ENCODE data around the gene C5orf63. TPM values are rescaled to one million over a fixed set of nuclear protein-coding genes. Genes with fewer than 3 reads are reported as not detected.

Gene C5orf63
- total and polyA plus RNA-seq, 9 of the 15 experiments (the other 6 are each of a cell fraction or from before 2014, with no cell fraction given) = 1.8 to 24.6 (median 6.2) TPM

DNA sequence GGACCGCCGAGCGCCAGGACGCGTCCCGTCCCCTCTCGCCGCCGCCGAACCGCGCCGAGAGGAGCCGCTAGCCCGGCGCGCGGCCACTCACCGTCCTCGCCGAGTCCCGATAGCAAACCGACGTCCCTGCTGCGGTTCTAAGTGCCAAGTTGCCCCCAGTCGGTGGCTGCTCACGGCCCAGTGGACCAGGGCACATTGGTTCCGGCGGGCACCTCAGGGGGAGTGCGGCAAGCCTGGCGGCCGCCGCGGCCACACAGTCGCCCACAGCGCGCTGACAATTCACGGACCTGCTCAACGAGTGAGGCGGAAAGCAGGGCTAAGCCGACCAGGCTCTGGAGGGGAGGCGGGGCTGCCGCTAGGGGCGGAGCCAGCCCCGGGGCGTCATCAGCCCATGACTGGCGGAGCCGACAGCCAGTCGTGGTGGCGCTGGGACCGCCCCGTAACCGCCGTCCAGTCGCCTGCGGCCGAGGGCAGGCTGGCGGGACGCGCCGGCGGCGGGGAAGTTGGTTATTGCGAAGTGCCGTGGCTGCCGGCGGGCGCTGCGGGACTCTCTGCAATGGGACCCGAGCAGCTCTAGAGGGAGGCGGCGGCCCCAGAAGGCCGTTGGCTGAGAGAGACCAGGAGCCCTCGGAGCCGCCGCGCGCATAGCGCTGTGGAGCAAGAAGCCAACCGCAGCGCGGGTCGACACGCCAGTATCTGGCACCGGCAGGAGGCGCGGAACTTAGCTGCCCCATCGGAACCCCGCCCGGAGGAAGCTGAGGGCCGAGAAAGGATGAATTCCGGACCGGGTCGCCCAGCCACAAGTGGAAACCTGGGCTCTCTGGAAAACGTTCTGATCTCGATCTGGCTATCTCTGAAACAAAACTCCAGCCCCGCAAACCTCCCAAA, 42.8 kb downstream of the C5orf63 start, which contains the start of gene MARCHF3 (continued):
- TF ChIP-seq NEUROD1 (IDR thresholded peaks at IDR 0.05; ENCODE audit: borderline replicate concordance, low read depth, low read length, partially characterized antibody) = peak; percentile 75
- 0 out of 2 replicates have a peak, but pooled peaks have one; percentile 1 for TF ChIP-seq XRCC5 (IDR thresholded peaks at IDR 0.05; ENCODE audit: low read depth, low read length)
- TF ChIP-seq, protein P1, sequence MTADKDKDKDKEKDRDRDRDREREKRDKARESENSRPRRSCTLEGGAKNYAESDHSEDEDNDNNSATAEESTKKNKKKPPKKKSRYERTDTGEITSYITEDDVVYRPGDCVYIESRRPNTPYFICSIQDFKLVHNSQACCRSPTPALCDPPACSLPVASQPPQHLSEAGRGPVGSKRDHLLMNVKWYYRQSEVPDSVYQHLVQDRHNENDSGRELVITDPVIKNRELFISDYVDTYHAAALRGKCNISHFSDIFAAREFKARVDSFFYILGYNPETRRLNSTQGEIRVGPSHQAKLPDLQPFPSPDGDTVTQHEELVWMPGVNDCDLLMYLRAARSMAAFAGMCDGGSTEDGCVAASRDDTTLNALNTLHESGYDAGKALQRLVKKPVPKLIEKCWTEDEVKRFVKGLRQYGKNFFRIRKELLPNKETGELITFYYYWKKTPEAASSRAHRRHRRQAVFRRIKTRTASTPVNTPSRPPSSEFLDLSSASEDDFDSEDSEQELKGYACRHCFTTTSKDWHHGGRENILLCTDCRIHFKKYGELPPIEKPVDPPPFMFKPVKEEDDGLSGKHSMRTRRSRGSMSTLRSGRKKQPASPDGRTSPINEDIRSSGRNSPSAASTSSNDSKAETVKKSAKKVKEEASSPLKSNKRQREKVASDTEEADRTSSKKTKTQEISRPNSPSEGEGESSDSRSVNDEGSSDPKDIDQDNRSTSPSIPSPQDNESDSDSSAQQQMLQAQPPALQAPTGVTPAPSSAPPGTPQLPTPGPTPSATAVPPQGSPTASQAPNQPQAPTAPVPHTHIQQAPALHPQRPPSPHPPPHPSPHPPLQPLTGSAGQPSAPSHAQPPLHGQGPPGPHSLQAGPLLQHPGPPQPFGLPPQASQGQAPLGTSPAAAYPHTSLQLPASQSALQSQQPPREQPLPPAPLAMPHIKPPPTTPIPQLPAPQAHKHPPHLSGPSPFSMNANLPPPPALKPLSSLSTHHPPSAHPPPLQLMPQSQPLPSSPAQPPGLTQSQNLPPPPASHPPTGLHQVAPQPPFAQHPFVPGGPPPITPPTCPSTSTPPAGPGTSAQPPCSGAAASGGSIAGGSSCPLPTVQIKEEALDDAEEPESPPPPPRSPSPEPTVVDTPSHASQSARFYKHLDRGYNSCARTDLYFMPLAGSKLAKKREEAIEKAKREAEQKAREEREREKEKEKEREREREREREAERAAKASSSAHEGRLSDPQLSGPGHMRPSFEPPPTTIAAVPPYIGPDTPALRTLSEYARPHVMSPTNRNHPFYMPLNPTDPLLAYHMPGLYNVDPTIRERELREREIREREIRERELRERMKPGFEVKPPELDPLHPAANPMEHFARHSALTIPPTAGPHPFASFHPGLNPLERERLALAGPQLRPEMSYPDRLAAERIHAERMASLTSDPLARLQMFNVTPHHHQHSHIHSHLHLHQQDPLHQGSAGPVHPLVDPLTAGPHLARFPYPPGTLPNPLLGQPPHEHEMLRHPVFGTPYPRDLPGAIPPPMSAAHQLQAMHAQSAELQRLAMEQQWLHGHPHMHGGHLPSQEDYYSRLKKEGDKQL (CRISPR knock-in tag; IDR thresholded peaks at IDR 0.05; ENCODE audit: borderline replicate concordance) = no peak; the same call in none of the 2 replicates
- TF ChIP-seq, protein P2, sequence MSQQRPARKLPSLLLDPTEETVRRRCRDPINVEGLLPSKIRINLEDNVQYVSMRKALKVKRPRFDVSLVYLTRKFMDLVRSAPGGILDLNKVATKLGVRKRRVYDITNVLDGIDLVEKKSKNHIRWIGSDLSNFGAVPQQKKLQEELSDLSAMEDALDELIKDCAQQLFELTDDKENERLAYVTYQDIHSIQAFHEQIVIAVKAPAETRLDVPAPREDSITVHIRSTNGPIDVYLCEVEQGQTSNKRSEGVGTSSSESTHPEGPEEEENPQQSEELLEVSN (IDR thresholded peaks at IDR 0.05; ENCODE audit: borderline replicate concordance in 1 of 2, extremely low read depth in 1 of 2, insufficient read depth in 1 of 2, insufficient read length in 1 of 2, low read depth in 1 of 2, low read length in 1 of 2, poor library complexity in 1 of 2, severe bottlenecking in 1 of 2) = peak; percentile 83 to 97
- TF ChIP-seq FUS (optimal IDR thresholded peaks at IDR 0.05; ENCODE audit: low read depth, low read length) = peak; percentile 45
- peak; percentile 49; the same call in 1 of the 2 replicates for TF ChIP-seq TOE1 (IDR thresholded peaks at IDR 0.05; ENCODE audit: borderline replicate concordance)
- TF ChIP-seq TOE1 (CRISPR knock-in tag; IDR thresholded peaks at IDR 0.05; ENCODE audit: borderline replicate concordance, low read depth) = no peak
- no peak for TF ChIP-seq NCOA4 (IDR thresholded peaks at IDR 0.05; ENCODE audit: partially characterized antibody)
- TF ChIP-seq, protein P3, sequence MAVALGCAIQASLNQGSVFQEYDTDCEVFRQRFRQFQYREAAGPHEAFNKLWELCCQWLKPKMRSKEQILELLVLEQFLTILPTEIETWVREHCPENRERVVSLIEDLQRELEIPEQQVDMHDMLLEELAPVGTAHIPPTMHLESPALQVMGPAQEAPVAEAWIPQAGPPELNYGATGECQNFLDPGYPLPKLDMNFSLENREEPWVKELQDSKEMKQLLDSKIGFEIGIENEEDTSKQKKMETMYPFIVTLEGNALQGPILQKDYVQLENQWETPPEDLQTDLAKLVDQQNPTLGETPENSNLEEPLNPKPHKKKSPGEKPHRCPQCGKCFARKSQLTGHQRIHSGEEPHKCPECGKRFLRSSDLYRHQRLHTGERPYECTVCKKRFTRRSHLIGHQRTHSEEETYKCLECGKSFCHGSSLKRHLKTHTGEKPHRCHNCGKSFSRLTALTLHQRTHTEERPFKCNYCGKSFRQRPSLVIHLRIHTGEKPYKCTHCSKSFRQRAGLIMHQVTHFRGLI (CRISPR knock-in tag; IDR thresholded peaks at IDR 0.05) = no peak
- TF ChIP-seq FOXP1 (CRISPR knock-in tag; IDR thresholded peaks at IDR 0.05) = 0 out of 2 replicates have a peak, but pooled peaks have one; percentile 37
- TF ChIP-seq, protein P4, sequence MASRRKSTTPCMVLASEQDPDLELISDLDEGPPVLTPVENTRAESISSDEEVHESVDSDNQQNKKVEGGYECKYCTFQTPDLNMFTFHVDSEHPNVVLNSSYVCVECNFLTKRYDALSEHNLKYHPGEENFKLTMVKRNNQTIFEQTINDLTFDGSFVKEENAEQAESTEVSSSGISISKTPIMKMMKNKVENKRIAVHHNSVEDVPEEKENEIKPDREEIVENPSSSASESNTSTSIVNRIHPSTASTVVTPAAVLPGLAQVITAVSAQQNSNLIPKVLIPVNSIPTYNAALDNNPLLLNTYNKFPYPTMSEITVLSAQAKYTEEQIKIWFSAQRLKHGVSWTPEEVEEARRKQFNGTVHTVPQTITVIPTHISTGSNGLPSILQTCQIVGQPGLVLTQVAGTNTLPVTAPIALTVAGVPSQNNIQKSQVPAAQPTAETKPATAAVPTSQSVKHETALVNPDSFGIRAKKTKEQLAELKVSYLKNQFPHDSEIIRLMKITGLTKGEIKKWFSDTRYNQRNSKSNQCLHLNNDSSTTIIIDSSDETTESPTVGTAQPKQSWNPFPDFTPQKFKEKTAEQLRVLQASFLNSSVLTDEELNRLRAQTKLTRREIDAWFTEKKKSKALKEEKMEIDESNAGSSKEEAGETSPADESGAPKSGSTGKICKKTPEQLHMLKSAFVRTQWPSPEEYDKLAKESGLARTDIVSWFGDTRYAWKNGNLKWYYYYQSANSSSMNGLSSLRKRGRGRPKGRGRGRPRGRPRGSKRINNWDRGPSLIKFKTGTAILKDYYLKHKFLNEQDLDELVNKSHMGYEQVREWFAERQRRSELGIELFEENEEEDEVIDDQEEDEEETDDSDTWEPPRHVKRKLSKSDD (conservative IDR thresholded peaks at IDR 0.05; ENCODE audit: low read length) = no peak
- TF ChIP-seq ZNF282 (CRISPR knock-in tag; IDR thresholded peaks at IDR 0.05) = no peak; the same call in 1 of the 2 replicates
- peak; percentile 74 for TF ChIP-seq TAF9B (IDR thresholded peaks at IDR 0.05; ENCODE audit: partially characterized antibody)
